ENCODE measurements around the gene SSTR3. TPM values are rescaled to one million over a fixed set of nuclear protein-coding genes. Genes with fewer than 3 reads are reported as not detected.
A peak's percentile ranks its signal among the peaks of the same experiment; 100 is the strongest.

SSTR3 gene
- total and polyA plus RNA-seq, 2 of the 13 experiments (the other 11 are each of a cell fraction or from before 2014, with no cell fraction given) = 0.08 to 0.64 TPM

DNA sequence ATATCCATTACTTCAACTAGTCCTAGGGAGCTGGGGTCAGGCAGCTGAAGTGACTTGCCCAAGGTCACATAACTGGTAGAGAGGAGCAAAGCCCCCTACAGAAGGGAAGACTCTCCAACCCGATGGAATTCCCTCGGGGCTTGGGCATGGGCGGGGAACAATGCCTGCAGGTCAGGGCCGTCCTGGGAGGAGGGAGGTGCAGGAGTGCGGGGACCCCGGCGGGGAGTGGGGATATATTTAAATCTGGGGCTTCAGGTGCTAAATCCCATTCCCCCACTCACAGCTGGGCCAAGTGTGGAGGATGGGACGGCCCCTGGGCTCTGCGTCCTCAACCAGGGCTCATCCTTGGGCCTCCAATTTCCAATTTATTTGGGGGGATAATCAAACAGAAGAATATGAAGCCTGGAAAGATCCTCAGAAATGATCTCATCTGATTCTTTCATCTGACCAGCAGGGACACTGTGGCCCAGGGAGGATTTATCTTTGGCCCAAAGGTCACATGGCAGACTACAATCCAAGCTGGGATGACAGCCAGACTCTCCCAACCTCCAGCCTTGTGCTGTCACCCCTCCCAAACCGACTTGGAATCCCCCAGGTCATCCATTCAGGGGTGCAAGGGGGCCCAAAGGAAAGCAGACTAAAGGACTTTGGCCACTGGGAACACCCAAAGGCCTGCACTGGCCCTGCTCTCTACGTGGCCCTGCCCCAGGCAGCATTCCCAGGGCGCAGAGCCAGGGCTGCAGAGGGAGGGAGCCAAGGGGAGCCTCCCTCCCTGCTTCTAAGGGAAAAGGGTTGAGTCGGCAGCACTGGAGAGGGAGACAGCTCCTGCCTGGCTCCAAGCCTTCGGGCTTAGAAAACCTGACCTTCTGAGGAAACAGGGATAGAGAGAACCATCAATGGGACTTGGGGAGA is 15.5 kb downstream of the SSTR3 start (continued):
- no peak for TF ChIP-seq AHDC1 (CRISPR knock-in tag; IDR thresholded peaks at IDR 0.05; ENCODE audit: borderline replicate concordance)
- no peak; the same call in 1 of the 2 replicates for TF ChIP-seq ZNF709 (CRISPR knock-in tag; IDR thresholded peaks at IDR 0.05)
- no peak for TF ChIP-seq ZNF598 (CRISPR knock-in tag; IDR thresholded peaks at IDR 0.05; ENCODE audit: borderline replicate concordance)
- no peak for TF ChIP-seq ZNF230 (CRISPR knock-in tag; IDR thresholded peaks at IDR 0.05)
- TF ChIP-seq ZNF12 (CRISPR knock-in tag; IDR thresholded peaks at IDR 0.05) = no peak
- TF ChIP-seq SMC3 (IDR thresholded peaks at IDR 0.05; ENCODE audit: low read length) = no peak
- no peak for TF ChIP-seq ZBTB21 (CRISPR knock-in tag; IDR thresholded peaks at IDR 0.05)
- TF ChIP-seq SMYD3 (CRISPR knock-in tag; IDR thresholded peaks at IDR 0.05) = no peak
- no peak for TF ChIP-seq ZNF850 (CRISPR knock-in tag; conservative IDR thresholded peaks at IDR 0.05)
- TF ChIP-seq KDM5B (CRISPR knock-in tag; IDR thresholded peaks at IDR 0.05; ENCODE audit: borderline replicate concordance) = peak; percentile 11; the same call in 1 of the 2 replicates
- TF ChIP-seq TGIF2 (CRISPR knock-in tag; IDR thresholded peaks at IDR 0.05) = 0 out of 2 replicates have a peak, but pooled peaks have one; percentile 30
- TF ChIP-seq, protein P1, sequence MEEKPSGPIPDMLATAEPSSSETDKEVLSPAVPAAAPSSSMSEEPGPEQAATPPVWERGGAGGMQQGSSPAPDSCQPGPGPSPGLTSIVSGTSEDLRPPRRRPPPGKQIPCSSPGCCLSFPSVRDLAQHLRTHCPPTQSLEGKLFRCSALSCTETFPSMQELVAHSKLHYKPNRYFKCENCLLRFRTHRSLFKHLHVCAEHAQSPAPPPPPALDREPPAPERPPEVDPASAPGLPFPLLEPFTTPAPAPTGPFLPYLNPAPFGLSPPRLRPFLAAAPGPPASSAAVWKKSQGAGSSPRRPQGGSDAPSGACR (CRISPR knock-in tag; IDR thresholded peaks at IDR 0.05) = no peak
- no peak for TF ChIP-seq ZNF251 (CRISPR knock-in tag; IDR thresholded peaks at IDR 0.05)
- TF ChIP-seq ZNF205 (CRISPR knock-in tag; IDR thresholded peaks at IDR 0.05) = no peak
- no peak for TF ChIP-seq ZFP62 (CRISPR knock-in tag; IDR thresholded peaks at IDR 0.05)
- no peak for TF ChIP-seq THAP8 (CRISPR knock-in tag; IDR thresholded peaks at IDR 0.05; ENCODE audit: borderline replicate concordance)
- TF ChIP-seq SMAD9 (CRISPR knock-in tag; IDR thresholded peaks at IDR 0.05) = no peak
- no peak for TF ChIP-seq ZNF101 (CRISPR knock-in tag; IDR thresholded peaks at IDR 0.05; ENCODE audit: borderline replicate concordance, low read depth)
- TF ChIP-seq MAZ (IDR thresholded peaks at IDR 0.05; ENCODE audit: borderline replicate concordance, low read depth, low read length) = no peak; the same call in 1 of the 2 replicates
- TF ChIP-seq MAZ (CRISPR knock-in tag; IDR thresholded peaks at IDR 0.05; ENCODE audit: low read depth) = 0 out of 2 replicates have a peak, but pooled peaks have one; percentile 41
- no peak for TF ChIP-seq SNRNP70 (IDR thresholded peaks at IDR 0.05; ENCODE audit: low read depth, low read length)
